ENCODE measurements around the gene EPHA10. TPM values are rescaled to one million over a fixed set of nuclear protein-coding genes. Genes with fewer than 3 reads are reported as not detected.

The EPHA10 gene
- total RNA-seq, 1 donor from 2014 or later, result 0.53 TPM

DNA sequence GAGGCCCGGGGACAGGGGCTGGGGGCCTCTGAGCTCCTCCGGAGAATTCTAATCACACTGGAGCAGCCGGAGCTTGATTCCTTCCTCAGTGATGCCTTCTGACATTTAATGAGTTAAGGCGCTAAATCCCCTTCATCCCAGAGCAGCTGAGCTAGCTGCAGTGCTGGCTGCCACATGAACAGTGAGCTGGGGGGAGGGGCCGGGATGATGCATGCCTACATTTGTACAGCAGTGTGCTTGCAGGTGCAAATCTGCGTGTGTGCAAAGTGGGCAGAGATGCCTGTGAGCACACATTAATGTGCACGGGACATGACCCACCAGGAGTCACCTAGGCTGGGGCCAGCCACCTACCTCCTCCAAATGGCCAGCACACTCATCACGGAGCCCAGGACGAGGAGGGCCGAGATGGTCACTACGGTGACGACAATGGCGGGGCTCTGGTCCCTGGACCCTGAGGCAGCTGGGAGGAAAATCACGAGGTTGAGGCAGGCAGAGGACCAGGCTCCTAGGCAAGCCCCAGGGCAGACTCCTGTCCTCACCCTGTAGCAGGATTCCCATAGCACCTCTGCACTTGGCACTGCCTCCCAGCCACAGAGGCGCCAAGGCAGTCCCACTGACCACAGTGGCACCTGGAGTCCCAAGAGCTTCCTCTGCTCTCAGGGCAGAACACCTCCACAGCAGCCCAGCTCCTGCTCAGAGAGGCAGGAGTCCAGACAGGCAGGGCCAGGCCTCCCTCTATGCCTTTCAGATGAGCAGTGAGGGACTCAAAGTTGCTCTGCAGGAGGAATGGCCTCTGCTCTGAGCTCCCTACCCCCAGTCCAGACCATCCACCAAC is 38.0 kb downstream of the EPHA10 start:
- TF ChIP-seq, protein P1, sequence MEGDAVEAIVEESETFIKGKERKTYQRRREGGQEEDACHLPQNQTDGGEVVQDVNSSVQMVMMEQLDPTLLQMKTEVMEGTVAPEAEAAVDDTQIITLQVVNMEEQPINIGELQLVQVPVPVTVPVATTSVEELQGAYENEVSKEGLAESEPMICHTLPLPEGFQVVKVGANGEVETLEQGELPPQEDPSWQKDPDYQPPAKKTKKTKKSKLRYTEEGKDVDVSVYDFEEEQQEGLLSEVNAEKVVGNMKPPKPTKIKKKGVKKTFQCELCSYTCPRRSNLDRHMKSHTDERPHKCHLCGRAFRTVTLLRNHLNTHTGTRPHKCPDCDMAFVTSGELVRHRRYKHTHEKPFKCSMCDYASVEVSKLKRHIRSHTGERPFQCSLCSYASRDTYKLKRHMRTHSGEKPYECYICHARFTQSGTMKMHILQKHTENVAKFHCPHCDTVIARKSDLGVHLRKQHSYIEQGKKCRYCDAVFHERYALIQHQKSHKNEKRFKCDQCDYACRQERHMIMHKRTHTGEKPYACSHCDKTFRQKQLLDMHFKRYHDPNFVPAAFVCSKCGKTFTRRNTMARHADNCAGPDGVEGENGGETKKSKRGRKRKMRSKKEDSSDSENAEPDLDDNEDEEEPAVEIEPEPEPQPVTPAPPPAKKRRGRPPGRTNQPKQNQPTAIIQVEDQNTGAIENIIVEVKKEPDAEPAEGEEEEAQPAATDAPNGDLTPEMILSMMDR (IDR thresholded peaks at IDR 0.05), result no peak
- no peak for ATAC-seq
- Histone ChIP-seq H3K4me1 (no peaks in the 10 kb centered on the region), H3K27me3 (ENCODE audit: low read depth) (peaks cover 5% of the 10 kb centered on the region), H3K4me3 (no peak overlapping the region), H3K27ac (no peak overlapping the region), H3K36me3 (no peaks in the 10 kb centered on the region), H3K9me3 (no peaks in the 10 kb centered on the region)
- intact Hi-C loops (cut with DNase I), result no loop called here
- DNase-seq, result no peak

DNA sequence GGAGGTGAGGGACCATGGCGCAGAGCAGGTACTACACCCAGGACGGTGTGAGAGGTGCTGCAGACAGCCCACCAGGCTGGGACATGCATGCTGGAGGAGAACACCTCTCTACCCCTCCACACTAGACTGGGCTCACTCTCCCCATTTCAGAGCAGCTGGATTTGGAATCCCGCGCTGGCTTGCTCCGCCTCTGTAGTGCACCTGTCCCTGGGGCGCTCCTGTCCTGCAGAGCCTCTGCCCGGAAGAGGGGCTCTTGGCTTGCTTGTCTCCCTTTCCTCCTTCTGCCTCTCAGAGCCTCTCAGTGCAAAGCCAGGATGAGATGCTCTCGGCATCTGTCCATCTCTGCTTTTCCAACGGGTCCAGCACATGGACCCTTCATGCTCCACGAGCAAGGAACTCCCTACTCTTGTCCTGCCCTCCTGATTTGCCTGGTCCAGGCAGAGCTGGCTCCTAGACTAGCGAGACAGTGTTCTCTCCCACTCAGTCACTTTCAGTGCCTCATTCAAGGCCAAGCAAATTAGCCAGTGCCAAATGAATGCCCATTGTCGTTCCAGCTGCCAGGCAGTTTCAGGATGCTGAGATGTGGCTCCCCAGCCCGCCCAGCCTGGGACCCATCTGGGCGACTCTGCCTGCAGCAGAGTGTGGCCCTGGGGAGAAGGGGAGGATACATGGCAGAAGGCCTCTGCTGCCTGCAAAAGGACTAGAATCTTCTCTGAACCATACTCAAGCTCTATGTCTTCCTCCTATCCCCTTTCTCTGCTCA is 38.9 kb downstream of the EPHA10 start:
- intact Hi-C loops (cut with DNase I), result no loop called here
- ATAC-seq (no peak), DNase-seq (no peak)
- Histone ChIP-seq H3K27me3 (ENCODE audit: low read depth) (peaks cover 5% of the 10 kb centered on the region), H3K36me3 (no peaks in the 10 kb centered on the region), H3K9me3 (no peaks in the 10 kb centered on the region), H3K27ac (no peak overlapping the region), H3K4me1 (no peaks in the 10 kb centered on the region), H3K4me3 (no peak overlapping the region)
- TF ChIP-seq, protein P1 (IDR thresholded peaks at IDR 0.05), result no peak

GRCh38 chr1:37724575-37724974 is 40.3 kb downstream of the EPHA10 start:
- H3K4me1 ChIP-seq, result no peaks in the 10 kb centered on the region
- no peak overlapping the region for H3K27ac ChIP-seq
- H3K27me3 ChIP-seq (ENCODE audit: low read depth), result peaks cover 5% of the 10 kb centered on the region
- no peaks in the 10 kb centered on the region for H3K9me3 ChIP-seq
- ATAC-seq (no peak), DNase-seq (no peak)
- H3K36me3 ChIP-seq, result no peaks in the 10 kb centered on the region
- TF ChIP-seq, protein P1 (IDR thresholded peaks at IDR 0.05), result no peak
- H3K4me3 ChIP-seq, result no peak overlapping the region
- intact Hi-C loops (cut with DNase I), result no loop called here

GRCh38 chr1:37723390-37724078 is 41.4 kb downstream of the EPHA10 start:
- H3K36me3 ChIP-seq, result no peaks in the 10 kb centered on the region
- no peaks in the 10 kb centered on the region for H3K9me3 ChIP-seq
- DNase-seq, result no peak
- no peak overlapping the region for H3K27ac ChIP-seq
- no peak overlapping the region for H3K4me3 ChIP-seq
- intact Hi-C loops (cut with DNase I), result no loop called here
- no peak for ATAC-seq
- no peaks in the 10 kb centered on the region for H3K4me1 ChIP-seq
- TF ChIP-seq, protein P1 (IDR thresholded peaks at IDR 0.05), result no peak
- peaks cover 5% of the 10 kb centered on the region for H3K27me3 ChIP-seq (ENCODE audit: low read depth)

DNA sequence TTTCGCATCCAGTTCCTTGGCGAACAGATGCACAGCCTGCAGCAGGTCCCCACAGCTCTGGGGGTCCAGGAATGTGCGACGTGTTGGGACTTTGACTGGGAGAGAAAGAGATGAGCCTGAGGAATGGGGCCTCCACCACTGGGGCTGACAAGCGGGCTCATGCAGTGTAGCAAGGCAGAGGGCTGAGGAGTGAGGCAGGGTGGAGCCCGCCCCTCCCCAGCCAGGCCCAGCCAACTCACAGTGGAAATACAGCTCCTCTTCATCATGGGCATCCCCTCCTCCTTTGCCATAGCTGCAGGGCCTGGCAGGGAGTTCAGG is 41.9 kb downstream of the EPHA10 start:
- TF ChIP-seq, protein P1 (IDR thresholded peaks at IDR 0.05), result no peak
- Histone ChIP-seq H3K27me3 (ENCODE audit: low read depth) (peaks cover 10% of the 10 kb centered on the region), H3K36me3 (no peaks in the 10 kb centered on the region), H3K4me3 (no peak overlapping the region), H3K9me3 (no peaks in the 10 kb centered on the region), H3K27ac (no peak overlapping the region), H3K4me1 (no peaks in the 10 kb centered on the region)
- intact Hi-C loops (cut with DNase I), result no loop called here
- ATAC-seq (no peak), DNase-seq (no peak)

Measured in lower lobe of right lung (tissue), 2 donors.